ENCODE measurements around the gene INTS2. TPM values are rescaled to one million over a fixed set of nuclear protein-coding genes. Genes with fewer than 3 reads are reported as not detected.

INTS2 gene
- total RNA-seq, 1 experiment from 2014 or later = 26.3 TPM

GRCh38 chr17:61947367-61948078 is 19.7 kb upstream of the INTS2 start:
- DNase-seq (ENCODE audit: low spot score) = no peak
- Histone ChIP-seq H3K36me3 (ENCODE audit: insufficient read depth, low read length, poor library complexity, severe bottlenecking) (peaks cover 78% of the 10 kb centered on the region), H3K4me3 (ENCODE audit: low read depth, low read length, poor library complexity, severe bottlenecking) (no peak overlapping the region), H3K4me1 (ENCODE audit: insufficient read depth, low read length, poor library complexity, severe bottlenecking) (no peaks in the 10 kb centered on the region), H3K27ac (ENCODE audit: low read depth, low read length, poor library complexity, severe bottlenecking) (no peak overlapping the region), H3K27me3 (replicated peaks; ENCODE audit: insufficient read depth, low read depth, low read length, poor library complexity) (no peaks in the 10 kb centered on the region), H3K9me3 (ENCODE audit: low read depth, low read length, poor library complexity, severe bottlenecking) (no peaks in the 10 kb centered on the region)
- no peak for TF ChIP-seq EZH2 (IDR thresholded peaks at IDR 0.05; ENCODE audit: borderline replicate concordance, low read depth, low read length, poor library complexity, severe bottlenecking)
- no peak for TF ChIP-seq CTCF (conservative IDR thresholded peaks at IDR 0.05; ENCODE audit: low read depth, low read length)
- POLR2A ChIA-PET (ENCODE audit: low non-redundant PET) = no interaction called here
- BruUV-seq (replicated peaks) = no TSS peak
- CTCF ChIA-PET = interaction anchor here (0.6 kb wide), 1 partner anchor 12 kb away, joined by 7 read pairs; no protein-coding TSS in a partner anchor
- intact Hi-C loops (cut with micrococcal nuclease; ENCODE audit: unreplicated experiment) = no loop called here

GRCh38 chr17:61946359-61946758 is 18.6 kb upstream of the INTS2 start:
- H3K36me3 ChIP-seq (ENCODE audit: insufficient read depth, low read length, poor library complexity, severe bottlenecking) = peaks cover 66% of the 10 kb centered on the region
- H3K4me1 ChIP-seq (ENCODE audit: insufficient read depth, low read length, poor library complexity, severe bottlenecking) = no peaks in the 10 kb centered on the region
- H3K9me3 ChIP-seq (ENCODE audit: low read depth, low read length, poor library complexity, severe bottlenecking) = no peaks in the 10 kb centered on the region
- no peaks in the 10 kb centered on the region for H3K27me3 ChIP-seq (replicated peaks; ENCODE audit: insufficient read depth, low read depth, low read length, poor library complexity)
- no peak overlapping the region for H3K27ac ChIP-seq (ENCODE audit: low read depth, low read length, poor library complexity, severe bottlenecking)
- DNase-seq (ENCODE audit: low spot score) = no peak
- intact Hi-C loops (cut with micrococcal nuclease; ENCODE audit: unreplicated experiment) = no loop called here
- H3K4me3 ChIP-seq (ENCODE audit: low read depth, low read length, poor library complexity, severe bottlenecking) = no peak overlapping the region
- POLR2A ChIA-PET (ENCODE audit: low non-redundant PET) = no interaction called here
- CTCF ChIA-PET = no interaction called here
- TF ChIP-seq CTCF (conservative IDR thresholded peaks at IDR 0.05; ENCODE audit: low read depth, low read length) (no peak), EZH2 (IDR thresholded peaks at IDR 0.05; ENCODE audit: borderline replicate concordance, low read depth, low read length, poor library complexity, severe bottlenecking) (no peak)
- BruUV-seq (replicated peaks) = no TSS peak

GRCh38 chr17:61943117-61943516 is 15.3 kb upstream of the INTS2 start:
- DNase-seq (ENCODE audit: low spot score) = no peak
- no TSS peak for BruUV-seq (replicated peaks)
- Histone ChIP-seq H3K4me3 (ENCODE audit: low read depth, low read length, poor library complexity, severe bottlenecking) (no peak overlapping the region), H3K4me1 (ENCODE audit: insufficient read depth, low read length, poor library complexity, severe bottlenecking) (no peaks in the 10 kb centered on the region), H3K9me3 (ENCODE audit: low read depth, low read length, poor library complexity, severe bottlenecking) (no peaks in the 10 kb centered on the region), H3K36me3 (ENCODE audit: insufficient read depth, low read length, poor library complexity, severe bottlenecking) (peaks cover 38% of the 10 kb centered on the region), H3K27ac (ENCODE audit: low read depth, low read length, poor library complexity, severe bottlenecking) (peak overlapping the region; percentile 12), H3K27me3 (replicated peaks; ENCODE audit: insufficient read depth, low read depth, low read length, poor library complexity) (no peaks in the 10 kb centered on the region)
- TF ChIP-seq CTCF (conservative IDR thresholded peaks at IDR 0.05; ENCODE audit: low read depth, low read length) (no peak), EZH2 (IDR thresholded peaks at IDR 0.05; ENCODE audit: borderline replicate concordance, low read depth, low read length, poor library complexity, severe bottlenecking) (no peak)
- ChIA-PET CTCF (no interaction called here), POLR2A (ENCODE audit: low non-redundant PET) (no interaction called here)
- intact Hi-C loops (cut with micrococcal nuclease; ENCODE audit: unreplicated experiment) = no loop called here
